ENCODE data around the gene ADGRE1. TPM values are rescaled to one million over a fixed set of nuclear protein-coding genes. Genes with fewer than 3 reads are reported as not detected.
A peak's percentile ranks its signal among the peaks of the same experiment; 100 is the strongest.
"Not testable (repeated sequence)": the region's sequence is repeated elsewhere in the genome, so short reads cannot be mapped to it uniquely, and the experiment has no call there.

Gene ADGRE1, protein sequence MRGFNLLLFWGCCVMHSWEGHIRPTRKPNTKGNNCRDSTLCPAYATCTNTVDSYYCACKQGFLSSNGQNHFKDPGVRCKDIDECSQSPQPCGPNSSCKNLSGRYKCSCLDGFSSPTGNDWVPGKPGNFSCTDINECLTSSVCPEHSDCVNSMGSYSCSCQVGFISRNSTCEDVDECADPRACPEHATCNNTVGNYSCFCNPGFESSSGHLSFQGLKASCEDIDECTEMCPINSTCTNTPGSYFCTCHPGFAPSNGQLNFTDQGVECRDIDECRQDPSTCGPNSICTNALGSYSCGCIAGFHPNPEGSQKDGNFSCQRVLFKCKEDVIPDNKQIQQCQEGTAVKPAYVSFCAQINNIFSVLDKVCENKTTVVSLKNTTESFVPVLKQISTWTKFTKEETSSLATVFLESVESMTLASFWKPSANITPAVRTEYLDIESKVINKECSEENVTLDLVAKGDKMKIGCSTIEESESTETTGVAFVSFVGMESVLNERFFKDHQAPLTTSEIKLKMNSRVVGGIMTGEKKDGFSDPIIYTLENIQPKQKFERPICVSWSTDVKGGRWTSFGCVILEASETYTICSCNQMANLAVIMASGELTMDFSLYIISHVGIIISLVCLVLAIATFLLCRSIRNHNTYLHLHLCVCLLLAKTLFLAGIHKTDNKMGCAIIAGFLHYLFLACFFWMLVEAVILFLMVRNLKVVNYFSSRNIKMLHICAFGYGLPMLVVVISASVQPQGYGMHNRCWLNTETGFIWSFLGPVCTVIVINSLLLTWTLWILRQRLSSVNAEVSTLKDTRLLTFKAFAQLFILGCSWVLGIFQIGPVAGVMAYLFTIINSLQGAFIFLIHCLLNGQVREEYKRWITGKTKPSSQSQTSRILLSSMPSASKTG
- under 1 TPM in 8 of 10 donors, not detected in 2; 0.05 to 0.40 (median 0.23) TPM for polyA plus RNA-seq (ENCODE audit: insufficient read length in 10 of 10)
- long read RNA-seq, donor 1 = 0 reads
- long read RNA-seq, donor 2 = 0 reads
- long read RNA-seq, donor 3 = 0 reads
- long read RNA-seq, donor 4 = 0 reads
- long read RNA-seq, donor 5 = 0 reads
- long read RNA-seq, donor 6 = 0 reads
- long read RNA-seq, donor 7 = 0 reads
- long read RNA-seq, donor 8 = 0 reads
- long read RNA-seq, donor 9 = 0 reads

DNA sequence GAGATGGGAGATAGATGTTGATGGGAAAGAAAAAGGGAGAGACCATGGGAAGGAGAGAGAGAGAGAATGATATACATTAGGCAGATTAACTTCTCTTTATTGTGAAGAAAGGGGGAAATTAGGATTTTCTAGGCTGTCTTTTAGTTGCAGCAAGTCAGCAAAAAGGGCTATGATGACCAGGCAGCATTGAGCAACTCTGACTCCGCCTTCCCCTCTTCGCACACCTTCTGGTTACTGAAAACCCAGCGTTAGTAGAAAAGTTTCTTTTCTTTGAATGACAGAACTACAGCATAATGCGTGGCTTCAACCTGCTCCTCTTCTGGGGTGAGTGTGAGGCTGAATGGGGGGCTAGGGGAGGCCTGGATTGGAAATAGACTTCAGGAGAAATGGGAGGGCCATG lies at the start of gene ADGRE1:
TSS of gene ADGRE1 (plus strand) at position 264 of the 400 bp plus-strand sequence. CDS start at position 294, 30 bp downstream.
- peak in 1 of 3 donors; percentile 18 for DNase-seq

DNA sequence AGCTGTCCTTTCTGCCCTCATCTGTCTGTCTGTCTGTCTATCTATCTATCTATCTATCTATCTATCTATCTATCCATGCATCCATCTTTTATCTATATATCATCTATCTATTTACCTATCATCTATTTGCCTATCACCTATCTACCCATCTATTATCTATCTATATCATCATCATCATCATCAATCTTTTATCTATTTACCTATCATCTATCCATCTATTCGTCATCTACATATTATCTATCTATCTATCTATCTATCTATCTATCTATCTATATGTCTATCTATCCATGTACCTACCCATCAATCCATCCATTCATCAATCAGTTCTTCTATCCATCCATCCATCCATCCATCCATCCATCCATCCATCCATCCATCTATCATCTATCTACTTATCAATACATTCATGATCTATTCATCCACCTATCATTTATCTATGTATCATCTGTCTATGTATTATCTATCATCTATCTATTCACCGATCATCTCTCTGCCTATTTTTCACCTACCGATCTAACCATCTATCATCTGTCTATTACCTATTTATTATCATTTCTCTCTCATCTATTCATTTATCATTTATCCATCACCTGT lies 49.2 kb upstream of the ADGRE1 start:
- no peak for DNase-seq

DNA sequence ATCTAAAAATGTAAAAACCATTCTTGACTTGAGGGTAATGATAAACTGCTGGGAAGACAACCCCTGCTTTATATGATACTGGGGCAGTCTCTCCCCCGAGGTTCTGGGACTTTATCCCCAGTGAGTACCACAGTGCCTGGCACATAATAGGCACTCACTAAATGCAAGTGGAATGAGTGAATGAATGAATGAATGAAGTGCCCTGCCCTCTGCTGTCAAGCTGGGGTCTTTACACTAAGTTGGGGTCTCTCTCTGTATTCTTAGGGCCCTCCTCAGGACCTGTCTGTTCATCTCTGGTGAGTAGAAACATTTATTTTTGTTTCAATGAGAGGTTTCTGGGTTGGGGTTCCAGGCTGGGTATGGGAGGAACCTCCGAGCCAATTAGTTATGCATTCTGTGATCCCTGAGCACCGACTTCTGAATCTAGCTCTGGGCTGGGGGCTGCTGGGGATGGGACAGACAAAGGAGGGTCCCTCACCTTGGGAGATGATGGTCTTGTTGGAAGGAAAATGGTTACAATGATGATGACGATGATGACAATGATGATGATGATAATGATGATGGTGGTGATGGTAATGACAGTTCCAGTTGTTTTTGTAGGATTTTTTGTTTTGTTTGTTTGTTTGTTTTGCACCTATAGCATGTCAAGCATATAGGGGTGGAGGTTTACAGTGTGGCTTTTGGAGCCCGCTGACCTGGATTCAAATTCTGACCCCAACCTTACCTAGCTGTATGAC lies 44.3 kb upstream of the ADGRE1 start:
- no peak for DNase-seq

DNA sequence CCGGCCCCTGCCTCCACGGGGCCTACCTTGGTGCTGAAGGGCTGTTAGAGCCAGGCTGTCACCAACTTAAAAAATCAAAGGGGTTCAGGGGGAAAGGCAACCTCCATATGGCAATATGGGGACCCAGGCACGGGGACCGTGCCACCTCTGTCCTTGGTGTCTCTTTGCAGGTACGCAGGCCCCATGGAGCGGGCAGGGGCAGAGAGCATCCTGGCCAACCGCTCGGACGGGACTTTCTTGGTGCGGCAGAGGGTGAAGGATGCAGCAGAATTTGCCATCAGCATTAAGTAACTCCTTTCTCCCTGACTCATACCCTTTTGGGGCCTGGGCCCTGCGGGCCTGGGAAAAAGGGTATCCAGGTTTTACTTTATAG lies 39.6 kb upstream of the ADGRE1 start:
- DNase-seq = no peak

DNA sequence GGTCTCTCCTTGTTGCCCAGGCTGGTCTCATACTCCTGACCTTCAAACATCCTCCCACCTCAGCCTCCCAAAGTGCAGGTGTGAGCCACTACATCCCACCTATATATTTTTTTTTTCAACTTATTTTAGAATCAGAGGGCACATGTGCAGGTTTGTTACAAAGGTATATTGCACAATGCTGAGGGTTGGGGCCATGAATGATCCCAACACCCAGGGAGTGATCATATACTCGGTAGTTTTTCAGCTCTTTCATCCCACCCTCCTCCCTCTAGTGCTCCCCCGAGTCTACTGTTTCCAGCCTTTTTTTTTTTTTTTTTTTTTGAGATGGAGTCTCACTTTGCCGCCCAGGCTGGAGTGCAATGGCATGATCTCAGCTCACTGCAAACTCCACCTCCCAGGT lies 38.4 kb upstream of the ADGRE1 start:
- no peak for DNase-seq

DNA sequence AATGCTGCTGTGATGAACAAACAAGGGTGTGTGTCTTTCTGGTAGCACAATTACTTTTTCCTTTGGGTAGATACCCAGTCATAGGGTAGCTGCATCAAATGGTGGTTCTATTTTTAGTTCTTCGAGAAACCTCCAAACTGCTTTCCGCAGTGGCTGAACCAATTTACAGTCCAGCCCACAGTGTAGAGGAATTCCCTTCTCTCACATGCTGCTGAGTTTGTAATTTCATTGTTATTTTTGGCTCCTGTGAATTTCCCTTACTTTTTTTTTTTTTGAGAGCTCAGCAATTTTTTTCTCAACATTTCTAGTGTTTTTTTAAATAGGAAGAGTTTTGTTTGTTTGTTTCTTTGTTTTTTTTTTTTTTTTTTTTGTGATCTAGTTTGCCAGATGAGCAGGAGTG lies 37.5 kb upstream of the ADGRE1 start:
- peak in 1 of 3 donors; percentile 31 for DNase-seq

DNA sequence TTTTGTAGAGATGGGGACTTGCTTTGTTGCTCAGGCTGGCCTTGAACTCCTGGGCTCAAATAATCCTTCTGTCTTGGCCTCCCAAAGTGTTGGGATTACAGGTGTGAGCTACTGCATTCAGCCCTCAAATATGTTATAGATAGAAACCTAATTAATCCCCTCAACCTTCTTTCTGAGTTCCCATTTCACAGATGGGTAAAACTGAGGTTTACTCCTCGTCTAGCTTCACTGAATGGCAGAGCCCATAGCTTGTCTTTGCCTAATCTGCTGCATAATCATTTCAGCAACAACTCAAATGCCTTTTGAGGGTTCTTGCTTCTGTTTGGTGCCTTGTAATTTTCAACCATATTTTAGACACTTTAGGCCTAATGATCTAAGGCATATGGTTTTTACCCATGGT lies 36.0 kb upstream of the ADGRE1 start:
- no peak for DNase-seq

DNA sequence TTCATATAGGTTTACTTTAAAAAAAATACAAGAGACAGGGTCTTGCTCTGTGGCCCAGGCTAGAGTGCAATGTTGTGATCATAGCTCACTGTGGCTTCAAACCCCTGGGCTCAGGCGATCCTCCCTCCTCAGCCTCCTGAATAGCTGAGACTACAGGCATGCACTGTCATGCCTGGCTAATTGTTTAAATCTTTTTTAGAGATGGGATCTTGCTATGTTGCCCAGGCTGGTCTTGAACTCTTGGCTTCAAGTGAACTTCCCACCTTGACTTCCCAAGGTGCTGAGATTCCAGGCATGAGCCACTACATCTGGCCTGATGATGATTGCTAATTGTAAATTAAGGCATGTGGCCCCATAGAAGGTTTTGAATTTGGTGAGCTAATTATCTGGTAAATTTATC lies 35.4 kb upstream of the ADGRE1 start:
- no peak for DNase-seq

DNA sequence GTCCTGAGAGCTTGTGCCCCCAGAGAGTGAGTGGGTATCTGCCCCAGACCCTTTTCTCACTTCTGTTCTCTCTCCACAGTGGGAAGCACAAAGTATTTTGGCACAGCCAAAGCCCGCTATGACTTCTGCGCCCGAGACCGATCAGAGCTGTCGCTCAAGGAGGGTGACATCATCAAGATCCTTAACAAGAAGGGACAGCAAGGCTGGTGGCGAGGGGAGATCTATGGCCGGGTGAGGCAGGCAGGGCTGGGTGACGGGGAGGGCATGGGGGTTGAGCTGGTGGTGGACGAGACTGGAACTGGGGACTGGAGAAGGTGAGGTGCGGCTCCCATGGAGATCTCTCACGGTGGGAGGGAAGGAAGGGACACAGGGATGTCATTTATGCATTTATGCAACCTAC lies 33.5 kb upstream of the ADGRE1 start:
- no peak for DNase-seq

DNA sequence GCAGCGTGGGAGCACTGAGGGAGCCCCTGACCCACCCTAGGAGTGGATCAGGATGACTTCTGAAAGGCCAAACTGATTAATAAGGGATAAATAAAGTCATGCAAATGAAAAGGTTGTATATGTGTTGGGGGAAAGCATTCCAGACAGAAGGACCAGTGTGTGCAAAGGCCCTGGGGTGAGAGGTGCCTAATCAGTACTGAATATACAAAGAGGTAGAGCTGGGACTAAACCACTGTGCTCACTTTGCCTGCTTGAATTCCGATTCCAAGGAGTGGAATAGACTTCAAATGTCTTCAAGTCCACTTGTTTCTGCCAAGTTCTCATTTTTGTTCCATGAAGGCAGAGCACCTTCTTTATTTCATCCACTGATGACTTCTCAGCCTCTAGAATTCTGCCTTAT lies 32.6 kb upstream of the ADGRE1 start:
- DNase-seq = no peak

DNA sequence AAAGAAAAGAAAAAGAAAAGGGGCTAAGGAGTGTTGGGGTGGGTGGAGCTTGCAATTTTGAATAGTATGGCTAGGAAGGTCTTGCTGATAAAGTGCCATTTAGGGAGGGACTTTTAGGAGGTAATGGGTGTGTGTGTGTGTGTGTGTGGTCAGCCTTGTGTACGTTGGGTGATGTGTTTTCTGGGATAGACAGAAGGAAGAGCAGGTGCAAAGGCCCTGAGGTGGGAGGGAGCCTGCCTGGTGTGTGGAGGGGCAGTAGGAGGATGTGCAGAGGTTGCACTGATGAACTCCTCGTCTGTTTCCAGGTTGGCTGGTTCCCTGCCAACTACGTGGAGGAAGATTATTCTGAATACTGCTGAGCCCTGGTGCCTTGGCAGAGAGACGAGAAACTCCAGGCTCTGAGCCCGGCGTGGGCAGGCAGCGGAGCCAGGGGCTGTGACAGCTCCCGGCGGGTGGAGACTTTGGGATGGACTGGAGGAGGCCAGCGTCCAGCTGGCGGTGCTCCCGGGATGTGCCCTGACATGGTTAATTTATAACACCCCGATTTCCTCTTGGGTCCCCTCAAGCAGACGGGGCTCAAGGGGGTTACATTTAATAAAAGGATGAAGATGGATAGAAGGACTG lies 30.5 kb upstream of the ADGRE1 start:
- no peak for DNase-seq

DNA sequence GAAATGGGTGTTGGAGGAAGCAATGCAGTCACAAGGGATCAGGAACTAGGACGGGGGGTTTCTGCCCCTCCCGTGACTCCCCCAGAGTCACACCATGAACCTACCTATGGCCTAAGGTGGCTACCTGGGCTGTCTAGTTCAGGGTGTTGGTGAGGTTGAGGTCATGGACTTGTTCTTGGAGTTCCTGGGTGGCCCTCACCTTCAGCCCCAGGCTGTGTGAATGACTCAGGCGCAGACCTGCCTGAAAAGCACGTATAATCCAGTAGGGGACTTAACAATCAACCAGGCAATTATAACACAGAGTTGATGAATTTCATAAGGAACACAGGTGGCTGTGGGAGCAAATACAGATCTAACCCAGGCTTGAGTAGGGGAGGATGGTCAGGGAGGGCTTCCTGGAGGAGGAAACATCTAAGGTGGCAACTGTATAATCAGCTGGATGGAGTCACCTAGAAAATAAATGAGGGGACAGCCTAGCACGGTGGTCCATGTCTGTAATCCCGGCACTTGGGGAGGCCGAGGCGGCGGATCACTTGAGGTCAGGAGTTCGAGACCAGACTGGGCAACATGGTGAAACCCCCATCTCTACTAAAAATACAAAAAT lies 25.6 kb upstream of the ADGRE1 start:
- DNase-seq = no peak

DNA sequence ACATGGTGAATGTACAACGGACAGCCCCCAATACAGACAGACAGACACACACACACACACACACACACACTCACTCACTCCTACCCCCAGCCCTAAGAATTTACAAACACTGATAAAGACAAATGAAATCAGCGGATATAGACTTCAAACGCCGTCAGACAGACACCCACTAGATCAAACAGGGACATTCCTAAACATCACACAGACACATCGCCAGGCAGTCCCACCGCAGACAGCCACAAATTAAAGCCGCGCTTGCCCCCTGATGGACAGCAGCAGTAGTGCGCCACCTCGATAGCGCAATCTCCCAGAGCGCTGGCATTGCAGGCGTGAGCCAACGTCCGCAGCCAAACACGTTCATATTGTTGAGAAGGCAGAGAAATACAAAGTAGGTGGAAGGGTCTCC lies 24.7 kb upstream of the ADGRE1 start:
- DNase-seq = peak; percentile 58 to 82 (median 76)

DNA sequence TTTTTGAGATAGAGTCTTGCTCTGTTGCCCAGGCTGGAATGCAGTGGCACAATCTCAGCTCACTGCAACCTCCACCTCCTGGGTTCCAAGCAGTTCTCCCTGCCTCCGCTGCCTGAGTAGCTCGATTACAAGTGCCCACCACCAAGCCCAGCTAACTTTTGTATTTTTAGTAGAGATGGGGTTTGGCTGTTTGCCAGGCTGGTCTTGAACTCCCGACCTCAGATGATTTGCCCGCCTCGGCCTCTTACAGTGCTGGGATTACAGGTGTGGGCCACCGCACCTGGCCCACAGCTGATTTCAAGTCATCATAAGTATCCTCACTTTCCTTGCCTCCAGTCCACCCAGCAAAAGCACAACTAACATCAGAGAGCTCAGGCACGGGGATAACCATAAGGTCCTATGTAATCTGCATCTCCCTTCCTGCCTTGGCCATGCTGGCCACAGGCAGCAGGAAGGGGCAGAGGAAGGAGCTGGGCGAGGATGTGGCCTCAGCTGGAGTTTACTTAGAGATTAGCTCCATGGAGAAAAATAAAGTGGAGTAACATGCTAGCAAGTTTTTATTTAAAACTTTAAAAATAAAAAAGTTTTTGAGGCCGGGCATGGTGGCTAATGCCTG lies 22.9 kb upstream of the ADGRE1 start:
- DNase-seq = no peak

DNA sequence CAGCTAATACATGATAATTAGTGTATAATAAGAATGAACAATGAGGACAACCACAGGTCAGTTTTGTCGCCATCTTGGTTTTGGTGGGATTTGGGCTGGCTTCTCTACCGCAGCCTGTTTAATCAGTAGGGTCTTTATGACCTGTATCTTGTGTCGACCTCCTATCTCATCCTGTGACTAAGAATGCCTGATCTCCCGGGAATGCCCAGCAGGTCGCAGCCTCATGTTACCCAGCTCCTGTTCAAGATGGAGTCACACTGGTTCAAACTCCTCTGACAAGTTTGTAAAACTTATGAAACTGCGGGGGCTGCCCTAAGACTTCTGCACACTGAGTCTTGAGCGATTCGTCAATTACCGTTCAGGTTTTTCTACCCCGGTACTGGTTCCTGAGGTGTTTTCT lies 21.5 kb upstream of the ADGRE1 start:
- no peak for DNase-seq

DNA sequence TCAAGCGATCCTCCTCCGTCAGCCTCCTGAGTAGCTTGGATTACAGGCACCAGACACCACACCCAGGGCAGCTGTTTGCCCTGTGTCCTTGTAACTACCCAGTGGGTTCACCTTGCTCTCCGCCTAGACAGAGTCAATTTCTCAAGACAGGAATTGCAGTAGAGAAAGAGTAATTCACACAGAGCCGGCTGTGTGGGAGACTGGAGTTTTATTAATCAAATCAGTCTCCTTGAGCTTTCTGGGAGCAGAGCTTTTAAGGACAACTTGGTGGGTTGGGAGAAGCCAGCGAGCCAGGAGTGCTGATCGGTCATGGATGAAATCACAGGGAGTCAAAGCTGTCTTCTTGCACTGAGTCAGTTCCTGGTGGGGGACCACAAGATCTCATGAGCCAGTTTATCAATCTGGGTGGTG lies 20.6 kb upstream of the ADGRE1 start:
- no peak for DNase-seq

DNA sequence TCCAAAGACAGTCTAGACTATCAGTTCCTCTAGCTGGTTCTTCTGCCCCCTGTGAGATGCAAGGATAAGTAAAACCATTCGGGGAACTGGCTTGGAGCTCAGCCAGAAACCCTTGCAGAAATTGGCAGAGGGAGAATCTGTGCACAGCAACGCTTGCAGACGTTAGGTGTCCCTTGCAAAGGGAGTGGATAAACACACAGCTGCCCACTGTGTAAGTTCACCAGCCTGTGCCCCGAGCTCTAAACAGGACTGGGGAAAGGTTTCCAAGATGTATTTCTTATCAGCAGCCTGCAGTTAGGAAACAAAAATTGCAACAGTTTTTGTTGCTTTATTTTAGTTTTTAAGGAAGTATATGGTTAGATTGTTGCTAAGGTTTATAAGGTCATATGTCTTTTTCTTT lies 19.0 kb upstream of the ADGRE1 start:
- DNase-seq = peak in 2 of 3 donors; percentile 10 to 31

DNA sequence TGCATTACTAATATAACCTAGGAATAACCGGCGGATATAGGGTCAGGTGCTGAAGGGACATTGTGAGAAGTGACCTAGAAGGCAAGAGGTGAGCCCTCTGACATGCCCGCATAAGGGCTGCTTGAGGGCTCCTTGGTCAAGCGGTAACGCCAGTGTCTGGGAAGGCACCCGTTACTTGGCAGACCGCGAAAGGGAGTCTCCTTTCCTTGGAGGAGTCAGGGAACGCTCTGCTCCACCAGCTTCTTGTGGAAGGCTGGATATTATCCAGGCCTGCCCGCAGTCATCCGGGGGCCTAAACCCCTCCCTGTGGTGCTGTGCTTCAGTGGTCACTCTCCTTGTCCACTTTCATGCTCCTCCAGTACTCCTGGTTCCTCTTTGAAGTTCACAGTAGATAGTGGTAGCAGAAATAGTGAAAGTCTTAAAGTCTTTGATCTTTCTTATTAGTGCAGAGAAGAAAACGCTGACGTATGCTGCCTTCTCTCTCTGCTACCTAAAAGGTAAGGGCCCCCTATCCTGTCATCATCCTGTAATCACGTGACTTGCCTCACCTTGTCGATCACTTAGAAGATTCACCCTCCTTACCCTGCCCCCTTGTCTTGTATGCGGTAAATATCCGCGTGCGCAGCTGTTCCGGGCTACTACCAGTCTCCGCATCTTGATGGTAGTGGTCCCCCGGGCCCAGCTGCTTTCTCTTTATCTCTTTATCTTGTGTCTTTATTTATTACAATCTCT lies 18.1 kb upstream of the ADGRE1 start:
- DNase-seq = not testable (repeated sequence)

Data from muscle of back (tissue), 13 donors.